Endothelial cell of umbilical vein (primary cell): ENCODE results near the gene TADA2B. TPM values are rescaled to one million over a fixed set of nuclear protein-coding genes. Genes with fewer than 3 reads are reported as not detected.
A peak's percentile ranks its signal among the peaks of the same experiment; 100 is the strongest.

Experiments used
- BruUV-seq: library from RNA; stranded (reverse); fragments of 400-500 nt; replicated peaks from 2 replicates; lab custom pipeline; 2021; lab: Mats Ljungman, UMichigan
- CTCF ChIA-PET: fragments of 300-600, 350-600 bp; sonication (Branson Sonifier 250); formaldehyde crosslinking; loops from one replicate; lab custom pipeline; 2021; ENCODE audit warnings: antibody characterized with exemption, inconsistent platforms; lab: Charles Lee
- POLR2A ChIA-PET: fragments of 300-600, 350-600 bp; sonication (Branson Sonifier 250); formaldehyde crosslinking; loops from one replicate; lab custom pipeline; 2021; ENCODE audit warnings: antibody characterized with exemption, inconsistent platforms; lab: Charles Lee
- DNase-seq: peaks from one replicate; pipeline ENCODE4 v3.0.0-alpha.2; 2011; ENCODE audit warnings: low read depth, low spot score
- FAIRE-seq: peaks from 2 replicates; lab custom pipeline; 2011; peaks lifted over from hg19 to GRCh38; lab: Jason Lieb, UNC
- H2AFZ ChIP-seq: 2 replicates; pipeline ENCODE4 v1.6.0; 2012; ENCODE audit warnings: low read depth, low read length, control low read depth, inconsistent platforms
- H3K27ac ChIP-seq: 2 replicates; pipeline ENCODE4 v1.5.1; 2011; ENCODE audit warnings: low read depth, mild to moderate bottlenecking, control low read depth, low read length, moderate library complexity; ENCODE audit not compliant: insufficient read depth
- H3K27me3 ChIP-seq, 2 experiments: 2 replicates each; pipeline versions ENCODE4 v1.6.0 to v1.6.1; 2011; ENCODE audit warnings: low read length in 2 of 2, mixed read lengths in 1 of 2; ENCODE audit not compliant: control insufficient read depth in 2 of 2, insufficient read depth in 2 of 2
- H3K36me3 ChIP-seq, 2 experiments: 2 replicates in 1 of 2; 3 replicates in 1 of 2; pipeline ENCODE4 v1.5.1; 2011; ENCODE audit warnings: low read length in 2 of 2, mild to moderate bottlenecking in 1 of 2, moderate library complexity in 1 of 2; ENCODE audit not compliant: control insufficient read depth in 2 of 2, insufficient read depth in 2 of 2; ENCODE audit errors: extremely low read depth in 1 of 2
- H3K4me1 ChIP-seq: 3 replicates; pipeline ENCODE4 v1.5.1; 2011; ENCODE audit warnings: mild to moderate bottlenecking, low read length; ENCODE audit not compliant: control insufficient read depth, insufficient read depth; ENCODE audit errors: extremely low read depth
- H3K4me2 ChIP-seq: 2 replicates; pipeline ENCODE4 v1.6.1; 2011; ENCODE audit warnings: low read length, control low read depth, mixed read lengths; ENCODE audit not compliant: insufficient read depth
- H3K4me3 ChIP-seq, 3 experiments: fragments of 200-600 bp in 1 of 3; sonication (generic), shearing (Covaris generic) in 1 of 3; replicated peaks in 1 of 3; 2 replicates each; pipeline ENCODE4 v1.5.1; 2011 to 2016; ENCODE audit warnings: control low read depth in 3 of 3, low read length in 3 of 3, mild to moderate bottlenecking in 2 of 3, inconsistent platforms in 1 of 3, low read depth in 1 of 3, moderate library complexity in 1 of 3; ENCODE audit not compliant: insufficient read depth in 1 of 3
- H3K79me2 ChIP-seq: 2 replicates; pipeline ENCODE4 v1.6.0; 2012; ENCODE audit warnings: low read length, inconsistent platforms; ENCODE audit not compliant: control insufficient read depth, insufficient read depth
- H3K9ac ChIP-seq: replicated peaks from 2 replicates; pipeline ENCODE3; 2011; ENCODE audit warnings: low read length, control low read depth; ENCODE audit not compliant: insufficient read depth; ENCODE audit errors: extremely low read depth
- H3K9me1 ChIP-seq: replicated peaks from 3 replicates; pipeline ENCODE4 v1.6.0; 2011; ENCODE audit warnings: mild to moderate bottlenecking, low read length; ENCODE audit not compliant: control insufficient read depth, insufficient read depth; ENCODE audit errors: extremely low read depth
- H3K9me3 ChIP-seq: replicated peaks from 2 replicates; pipeline ENCODE4 v1.5.1; 2012; ENCODE audit warnings: low read length, inconsistent platforms; ENCODE audit not compliant: control insufficient read depth, insufficient read depth
- H4K20me1 ChIP-seq: replicated peaks from 2 replicates; pipeline ENCODE3; 2011; ENCODE audit warnings: mild to moderate bottlenecking, low read length; ENCODE audit not compliant: control insufficient read depth, insufficient read depth; ENCODE audit errors: extremely low read depth
- CTCF ChIP-seq, 2 donors: IDR thresholded peaks; 1 replicate in 1 of 2; 2 replicates in 1 of 2; pipeline ENCODE4 v1.5.1; 2011; ENCODE audit warnings: low read length in 2 of 2, mild to moderate bottlenecking in 2 of 2, moderate library complexity in 2 of 2, control low read depth in 1 of 2, inconsistent platforms in 1 of 2, low read depth in 1 of 2; ENCODE audit not compliant: insufficient read depth in 1 of 2; ENCODE audit errors: extremely low read depth in 1 of 2
- EZH2 ChIP-seq: IDR thresholded peaks from 2 replicates; pipeline ENCODE4 v1.6.1; 2012; ENCODE audit warnings: borderline replicate concordance, low read depth, mild to moderate bottlenecking, moderate library complexity, low read length, inconsistent platforms; ENCODE audit not compliant: severe bottlenecking
- FOS ChIP-seq: IDR thresholded peaks from 2 replicates; pipeline ENCODE4 v1.6.1; 2011; ENCODE audit warnings: mild to moderate bottlenecking, low read length, moderate library complexity, borderline replicate concordance; ENCODE audit not compliant: insufficient read depth
- GATA2 ChIP-seq: IDR thresholded peaks from 2 replicates; pipeline ENCODE4 v1.7.0; 2011; ENCODE audit warnings: low read depth, mild to moderate bottlenecking, moderate library complexity, mixed read lengths, low read length; ENCODE audit not compliant: insufficient read length, insufficient read depth
- JUN ChIP-seq: IDR thresholded peaks from 2 replicates; pipeline ENCODE4 v1.6.1; 2011; ENCODE audit warnings: borderline replicate concordance, low read depth; ENCODE audit not compliant: insufficient read length, insufficient read depth
- MAX ChIP-seq: IDR thresholded peaks from 2 replicates; pipeline ENCODE4 v1.6.1; 2011; ENCODE audit not compliant: insufficient read depth, insufficient read length
- MYC ChIP-seq: IDR thresholded peaks from one replicate; pipeline ENCODE4 v1.6.1; 2011; ENCODE audit warnings: mild to moderate bottlenecking, low read depth, low read length
- POLR2A ChIP-seq: IDR thresholded peaks from 2 replicates; pipeline ENCODE4 v1.6.1; 2012; ENCODE audit warnings: low read depth, mild to moderate bottlenecking, control low read depth, low read length
- POLR2AphosphoS5 ChIP-seq: IDR thresholded peaks from 2 replicates; pipeline ENCODE4 v1.6.1; 2012; ENCODE audit warnings: low read depth, mild to moderate bottlenecking, control low read depth, low read length, moderate library complexity; ENCODE audit not compliant: insufficient read depth
- dilution Hi-C: fragments of 300-500 bp; cut with MboI; formaldehyde crosslinking; loops from one replicate; pipeline ENCODE4 v1.15.0; 2019; ENCODE audit warnings: low sequenced_read_pairs; ENCODE audit not compliant: extremely low pct_ligation_motif_present
- intact Hi-C: fragments of 100-400 bp; cut with micrococcal nuclease; formaldehyde crosslinking; loops from one replicate; pipeline ENCODE4 v1.10.0; 2022
- polyA plus RNA-seq, 4 experiments: library from polyadenylated mRNA; depleted of rRNA in 3 of 4; stranded (reverse) in 3 of 4; unstranded in 1 of 4; fragments of >200 nt; gene quantifications; 2 replicates each; pipeline versions ENCODE4 v1.2.1 to v1.2.3, GENCODE V29; 2011 to 2012; ENCODE audit warnings: missing spikeins in 1 of 4
- total RNA-seq: library from RNA; stranded (reverse); gene quantifications from 2 replicates; pipeline ENCODE4 v1.2.3, GENCODE V29; 2021

Gene TADA2B
- total and polyA plus RNA-seq, 2 donors (not counting 3 experiments of a cell fraction or from before 2014, with no cell fraction given): 5.5 to 11.5 TPM

GRCh38 chr4:7042503-7043283 is 479 bp upstream of the TADA2B start:
- no TSS peak for BruUV-seq
- Histone ChIP-seq H3K27ac (peak overlapping the region; percentile 65), H3K36me3 (no peaks in the 10 kb centered on the region), H3K4me1 (peaks cover 17% of the 10 kb centered on the region), H3K27me3 (no peaks in the 10 kb centered on the region), H3K9ac (peak overlapping the region; percentile 72), H3K79me2 (peaks cover 40% of the 10 kb centered on the region), H3K4me3 (peak overlapping the region; percentile 51 to 65 (median 58)), H3K4me2 (peak overlapping the region; percentile 68), H3K9me1 (no peaks in the 10 kb centered on the region), H2AFZ (peak overlapping the region; percentile 96), H3K9me3 (no peaks in the 10 kb centered on the region), H4K20me1 (no peaks in the 10 kb centered on the region)
- intact Hi-C loops (loop anchor here (1.0 to 10.0 kb wide), 6 partner anchors 13 to 258 kb away; partner anchors contain the start of genes GRPEL1, KIAA0232 and TBC1D14), dilution Hi-C loops (no loop called here)
- CTCF ChIA-PET: interaction anchor here (0.6 to 4.6 kb wide), 15 partner anchors 7 to 137 kb away, joined by 3 to 41 read pairs (median 5); partner anchors contain the start of gene GRPEL1
- POLR2A ChIA-PET: interaction anchor here (0.8 to 1.3 kb wide), 4 partner anchors 12 to 56 kb away, joined by 3 to 10 read pairs (median 3); partner anchors contain the start of gene GRPEL1
- peak; percentile 98 for DNase-seq
- peak in 1 of 2 donors; percentile 32 for TF ChIP-seq CTCF (IDR thresholded peaks at IDR 0.05; ENCODE audit: extremely low read depth in 1 of 2, insufficient read depth in 1 of 2, low read depth in 1 of 2, low read length in 2 of 2)
- TF ChIP-seq GATA2: no peak
- TF ChIP-seq JUN: no peak
- no peak for TF ChIP-seq POLR2A
- peak; percentile 6 for TF ChIP-seq MAX
- no peak for TF ChIP-seq MYC
- TF ChIP-seq POLR2AphosphoS5: no peak
- no peak for TF ChIP-seq FOS
- no peak for TF ChIP-seq EZH2
- peak; percentile 96 for FAIRE-seq
